ENCODE data around the gene RABEPK.

RABEPK gene

GRCh38 chr9:125200216-125201047 is at the start of gene RABEPK:
Gene RABEPK (plus strand): TSS chr9:125200542. CDS start chr9:125203014, 2,472 bp downstream.
- TF ChIP-seq TAF1 (IDR thresholded peaks at IDR 0.05; ENCODE audit: low read depth), result peak; percentile 54; the same call in 1 of the 2 replicates
- peak; percentile 68; the same call in 1 of the 2 replicates for TF ChIP-seq ZBTB7A (IDR thresholded peaks at IDR 0.05; ENCODE audit: low read depth)
- no peak for TF ChIP-seq EP300 (IDR thresholded peaks at IDR 0.05; ENCODE audit: borderline replicate concordance)
- TF ChIP-seq CREB1 (IDR thresholded peaks at IDR 0.05; ENCODE audit: low read depth), result no peak
- peak; percentile 68 for TF ChIP-seq EGR1 (IDR thresholded peaks at IDR 0.05)
- TF ChIP-seq YY1 (IDR thresholded peaks at IDR 0.05; ENCODE audit: low read depth), result no peak
- TF ChIP-seq USF1 (IDR thresholded peaks at IDR 0.05), result peak; percentile 65
- no peak for TF ChIP-seq FOXM1 (IDR thresholded peaks at IDR 0.05; ENCODE audit: borderline replicate concordance, low read depth)
- TF ChIP-seq TCF12 (IDR thresholded peaks at IDR 0.05; ENCODE audit: low read depth), result no peak
- peak; percentile 95 for TF ChIP-seq MAX (IDR thresholded peaks at IDR 0.05)
- TF ChIP-seq CEBPB (IDR thresholded peaks at IDR 0.05), result peak; percentile 89
- TF ChIP-seq TEAD4 (IDR thresholded peaks at IDR 0.05), result no peak
- no peak for TF ChIP-seq NFIC (IDR thresholded peaks at IDR 0.05)

GRCh38 chr9:125151730-125152129 is 48.6 kb upstream of the RABEPK start:
- TF ChIP-seq CREB1 (IDR thresholded peaks at IDR 0.05; ENCODE audit: low read depth), result no peak
- no peak for TF ChIP-seq YY1 (IDR thresholded peaks at IDR 0.05; ENCODE audit: low read depth)
- no peak for TF ChIP-seq CEBPB (IDR thresholded peaks at IDR 0.05)
- no peak for TF ChIP-seq TAF1 (IDR thresholded peaks at IDR 0.05; ENCODE audit: low read depth)
- no peak for TF ChIP-seq EP300 (IDR thresholded peaks at IDR 0.05; ENCODE audit: borderline replicate concordance)
- no peak for TF ChIP-seq TCF12 (IDR thresholded peaks at IDR 0.05; ENCODE audit: low read depth)
- no peak for TF ChIP-seq RAD21 (IDR thresholded peaks at IDR 0.05; ENCODE audit: low read depth)
- no peak for TF ChIP-seq MAX (IDR thresholded peaks at IDR 0.05)
- no peak for TF ChIP-seq USF1 (IDR thresholded peaks at IDR 0.05)
- no peak for TF ChIP-seq REST (IDR thresholded peaks at IDR 0.05; ENCODE audit: low read depth)
- TF ChIP-seq FOXM1 (IDR thresholded peaks at IDR 0.05; ENCODE audit: borderline replicate concordance, low read depth), result no peak
- no peak for TF ChIP-seq NFIC (IDR thresholded peaks at IDR 0.05)
- TF ChIP-seq TEAD4 (IDR thresholded peaks at IDR 0.05), result no peak
- no peak for TF ChIP-seq EGR1 (IDR thresholded peaks at IDR 0.05)
- TF ChIP-seq ZBTB7A (IDR thresholded peaks at IDR 0.05; ENCODE audit: low read depth), result no peak

GRCh38 chr9:125153712-125154367 is 46.5 kb upstream of the RABEPK start:
- TF ChIP-seq MAX (IDR thresholded peaks at IDR 0.05) (no peak), CEBPB (IDR thresholded peaks at IDR 0.05) (no peak), EP300 (IDR thresholded peaks at IDR 0.05; ENCODE audit: borderline replicate concordance) (no peak), TAF1 (IDR thresholded peaks at IDR 0.05; ENCODE audit: low read depth) (no peak), TEAD4 (IDR thresholded peaks at IDR 0.05) (no peak), TCF12 (IDR thresholded peaks at IDR 0.05; ENCODE audit: low read depth) (no peak), ZBTB7A (IDR thresholded peaks at IDR 0.05; ENCODE audit: low read depth) (no peak), YY1 (IDR thresholded peaks at IDR 0.05; ENCODE audit: low read depth) (no peak), REST (IDR thresholded peaks at IDR 0.05; ENCODE audit: low read depth) (no peak), CREB1 (IDR thresholded peaks at IDR 0.05; ENCODE audit: low read depth) (no peak), USF1 (IDR thresholded peaks at IDR 0.05) (no peak), EGR1 (IDR thresholded peaks at IDR 0.05) (no peak), RAD21 (IDR thresholded peaks at IDR 0.05; ENCODE audit: low read depth) (no peak), NFIC (IDR thresholded peaks at IDR 0.05) (no peak)

GRCh38 chr9:125156551-125156950 is 43.8 kb upstream of the RABEPK start:
- TF ChIP-seq RAD21 (IDR thresholded peaks at IDR 0.05; ENCODE audit: low read depth), result no peak
- TF ChIP-seq TCF12 (IDR thresholded peaks at IDR 0.05; ENCODE audit: low read depth), result no peak
- no peak for TF ChIP-seq CREB1 (IDR thresholded peaks at IDR 0.05; ENCODE audit: low read depth)
- TF ChIP-seq NFIC (IDR thresholded peaks at IDR 0.05), result no peak
- TF ChIP-seq USF1 (IDR thresholded peaks at IDR 0.05), result no peak
- no peak for TF ChIP-seq CEBPB (IDR thresholded peaks at IDR 0.05)
- no peak for TF ChIP-seq REST (IDR thresholded peaks at IDR 0.05; ENCODE audit: low read depth)
